AG20443 (cell line): Measurements from ENCODE around the gene SYTL3.
"Not testable (repeated sequence)": the region's sequence is repeated elsewhere in the genome, so short reads cannot be mapped to it uniquely, and the experiment has no call there.

Source experiments
- DNase-seq: peaks from one replicate; pipeline ENCODE4 v3.0.0; 2012; ENCODE audit warnings: low spot score, mixed read lengths

Gene SYTL3

DNA sequence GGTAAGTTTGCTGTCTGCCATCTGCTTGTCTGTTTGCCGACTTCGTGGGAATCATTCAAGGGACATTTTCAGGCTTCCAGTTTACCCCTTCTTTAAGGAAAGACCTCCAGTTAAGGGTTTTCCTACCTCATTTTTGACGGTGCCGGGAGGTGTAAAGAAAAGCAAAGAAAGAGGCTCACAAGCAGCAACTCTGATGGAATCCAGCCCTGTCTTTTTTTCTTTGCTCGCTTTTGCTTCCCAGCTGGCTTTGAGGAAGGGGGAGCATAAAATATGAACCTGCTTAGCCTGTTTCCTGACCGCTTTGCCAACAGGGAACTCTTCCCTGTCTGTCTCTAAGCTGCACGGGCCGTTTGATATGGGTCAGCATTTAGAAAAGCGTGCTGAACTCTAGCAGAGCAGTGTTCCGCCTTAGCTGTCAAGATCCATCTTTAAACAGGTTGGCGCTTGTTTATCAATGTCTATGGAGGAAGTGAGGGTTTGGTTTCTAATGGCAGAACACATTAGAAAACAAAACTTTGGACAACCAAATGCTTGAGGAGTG, 13.8 kb downstream of the SYTL3 start:
- no peak for DNase-seq

DNA sequence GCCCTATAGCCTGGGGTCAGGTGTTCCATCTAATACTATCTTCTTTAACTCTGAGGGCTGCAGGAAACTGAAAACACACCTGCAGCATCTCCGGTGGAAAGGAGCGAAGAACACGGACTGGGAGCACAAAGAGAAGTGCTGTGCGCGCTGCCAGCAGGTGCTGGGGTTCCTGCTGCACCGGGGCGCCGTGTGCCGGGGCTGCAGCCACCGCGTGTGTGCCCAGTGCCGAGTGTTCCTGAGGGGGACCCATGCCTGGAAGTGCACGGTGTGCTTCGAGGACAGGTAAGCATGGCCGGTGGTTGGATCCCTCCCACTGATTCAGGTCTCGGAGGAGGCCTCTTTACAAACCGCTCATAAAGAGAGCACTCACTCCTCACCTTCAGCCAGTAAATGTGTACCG, 15.5 kb downstream of the SYTL3 start:
- no peak for DNase-seq

DNA sequence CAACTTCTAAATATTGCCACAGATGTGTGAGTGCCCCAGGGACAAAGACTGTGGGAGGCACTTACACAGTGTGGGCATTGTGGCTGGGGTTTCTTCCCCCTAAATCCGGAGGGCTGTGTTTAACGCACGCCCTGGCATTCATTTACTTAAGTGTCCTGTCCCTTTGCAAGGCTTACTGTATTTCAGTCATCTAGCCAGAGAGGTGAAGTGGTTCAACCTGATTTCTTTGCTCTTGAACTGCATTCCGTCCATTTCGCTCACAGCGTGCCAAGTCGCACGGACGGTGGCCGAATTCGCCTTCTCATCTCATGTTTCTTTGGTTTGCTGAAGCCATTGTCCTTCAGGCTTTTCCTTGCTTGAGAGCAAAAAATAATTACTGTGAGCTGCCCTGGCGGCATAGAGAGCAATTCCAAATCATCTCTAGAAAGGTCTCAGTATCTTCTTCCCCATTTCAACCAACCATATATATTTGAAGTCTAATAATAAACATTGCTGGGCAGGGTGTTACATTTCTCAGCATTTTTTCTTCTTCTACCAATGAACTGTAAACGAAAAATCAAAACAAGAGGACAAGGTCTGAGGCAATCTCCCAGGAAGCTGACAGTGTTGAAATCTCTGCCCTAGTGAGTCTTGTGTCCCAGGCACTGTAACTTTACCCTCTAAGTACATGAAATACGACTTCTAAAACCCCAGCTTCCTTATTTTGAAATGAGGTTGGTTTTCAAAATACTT, 16.9 kb downstream of the SYTL3 start:
- peak; percentile 51 for DNase-seq

DNA sequence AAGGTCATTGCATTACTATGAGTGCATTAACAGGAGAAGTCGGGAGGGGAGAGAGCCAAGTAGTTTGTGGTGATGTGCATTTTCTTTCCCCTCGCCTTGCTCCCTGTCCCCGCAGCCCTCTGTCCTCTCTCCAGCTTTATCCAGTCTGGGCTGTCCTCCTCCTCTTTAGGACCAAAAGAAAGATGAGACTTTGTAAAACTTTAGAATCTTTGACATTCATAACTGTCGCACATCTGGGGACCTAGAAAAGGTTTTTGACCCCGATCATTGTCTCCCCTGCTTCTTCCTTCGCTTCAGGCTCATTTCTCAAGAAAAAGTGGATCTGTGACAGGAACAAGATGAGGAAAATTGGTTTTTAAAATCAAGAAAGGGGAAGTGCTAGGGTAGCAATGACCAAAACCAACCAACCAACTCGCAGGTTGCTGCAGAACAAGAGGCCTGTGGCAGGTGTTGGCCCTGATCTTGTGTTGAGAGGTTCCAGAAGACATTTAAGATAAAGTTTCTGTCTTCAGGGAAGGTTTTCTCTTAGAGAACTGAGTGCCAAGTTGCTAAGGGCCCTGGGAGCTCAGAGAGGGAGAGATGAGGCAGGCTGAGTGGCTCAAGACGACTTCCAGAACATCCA, 17.6 kb downstream of the SYTL3 start:
- DNase-seq, result no peak

DNA sequence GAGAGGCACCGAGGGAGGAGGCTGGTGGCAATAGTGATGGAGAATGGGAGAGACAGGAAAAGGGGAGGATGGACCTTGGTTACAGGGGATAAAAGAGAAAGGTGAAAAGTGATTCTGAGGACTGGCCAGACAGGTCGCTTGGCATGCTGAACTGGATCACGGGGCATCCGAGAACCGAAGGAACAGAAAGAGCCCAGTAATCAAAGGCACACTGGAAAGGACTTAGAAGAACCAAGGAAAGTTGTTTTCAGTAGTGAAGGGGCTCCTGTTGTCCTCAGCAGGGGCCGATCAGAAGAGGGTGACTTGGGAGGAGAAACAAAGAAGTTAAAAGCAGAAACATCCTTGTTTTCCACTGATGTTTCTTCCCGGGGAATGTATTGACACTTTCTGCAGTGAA, 18.9 kb downstream of the SYTL3 start:
- no peak for DNase-seq

DNA sequence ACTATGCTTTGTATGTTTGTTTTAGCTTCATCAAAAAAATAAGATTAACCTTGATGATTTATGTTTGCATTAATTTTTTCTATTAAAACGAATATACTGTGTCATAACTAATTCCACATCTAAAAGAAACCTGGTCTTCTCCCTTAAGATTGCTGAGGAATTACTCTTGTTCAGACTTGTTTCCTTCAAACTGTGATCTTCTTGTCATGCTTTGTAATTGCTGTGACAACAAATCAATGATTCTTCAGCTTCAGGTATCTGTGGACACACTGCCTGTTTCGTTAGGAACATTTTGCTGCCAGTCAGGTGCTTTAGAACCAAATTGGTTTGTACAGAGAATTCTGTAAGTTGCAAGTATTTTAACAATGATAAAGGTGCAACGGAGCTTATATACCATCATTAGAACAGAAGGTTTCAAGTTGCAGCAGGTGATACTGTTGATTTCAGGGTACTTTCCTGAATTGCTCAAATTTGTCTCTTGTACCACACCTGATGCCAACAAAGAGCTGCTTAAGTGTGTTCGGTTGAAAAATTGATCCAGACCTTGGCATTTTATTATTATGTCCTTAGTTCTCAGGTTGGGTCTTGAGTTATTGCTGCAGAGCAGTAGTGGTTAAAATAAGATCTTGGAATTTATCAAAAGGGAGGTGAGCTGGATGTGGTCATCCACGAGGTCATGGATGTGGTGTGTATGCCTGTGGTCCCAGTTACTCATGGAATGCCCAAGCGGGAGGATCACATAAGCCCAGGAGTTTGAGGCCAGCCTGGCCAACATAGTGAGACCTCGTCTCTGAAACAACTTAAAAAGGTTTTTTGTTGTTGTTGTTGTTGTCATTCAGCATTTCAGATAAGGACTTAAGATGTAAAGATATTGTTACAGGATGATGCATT, 19.5 kb downstream of the SYTL3 start:
- no peak for DNase-seq

DNA sequence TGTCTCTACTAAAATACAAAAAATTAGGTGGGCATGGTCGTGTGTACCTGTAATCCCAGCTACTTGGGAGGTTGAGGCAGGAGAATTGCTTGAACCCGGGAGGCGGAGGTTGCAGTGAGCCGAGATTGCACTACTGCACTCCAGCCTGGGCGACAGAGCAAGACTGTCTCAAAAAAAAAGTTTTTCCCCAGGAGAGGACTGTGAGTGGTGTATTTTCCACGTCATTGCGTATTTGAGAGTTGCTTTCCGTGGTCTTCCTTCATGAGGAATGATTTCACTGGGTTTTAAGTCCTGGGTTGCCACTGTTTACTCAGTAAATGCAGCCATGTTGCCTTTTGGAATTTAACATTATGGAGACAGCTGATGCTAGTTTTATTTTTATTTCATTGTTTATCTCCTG, 22.3 kb downstream of the SYTL3 start:
- DNase-seq, result not testable (repeated sequence)

DNA sequence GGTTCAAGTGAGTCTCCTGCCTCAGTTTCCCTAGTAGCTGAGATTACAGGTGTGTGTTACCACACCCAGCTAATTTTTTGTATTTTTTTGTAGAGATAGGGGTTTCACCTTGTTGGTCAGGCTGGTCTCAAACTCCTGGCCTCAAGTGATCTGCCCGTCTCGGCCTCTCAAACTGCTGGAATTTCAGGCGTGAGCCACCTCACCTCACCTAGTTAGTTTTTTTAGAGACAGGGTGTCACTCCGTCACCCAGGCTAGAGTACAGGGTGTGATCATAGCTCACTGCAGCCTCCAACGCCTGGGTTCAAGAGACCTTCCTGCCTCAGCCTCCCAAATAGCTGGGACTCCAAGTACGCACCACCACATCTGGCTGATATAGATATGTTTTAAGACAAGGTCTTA, 22.9 kb downstream of the SYTL3 start:
- no peak for DNase-seq

DNA sequence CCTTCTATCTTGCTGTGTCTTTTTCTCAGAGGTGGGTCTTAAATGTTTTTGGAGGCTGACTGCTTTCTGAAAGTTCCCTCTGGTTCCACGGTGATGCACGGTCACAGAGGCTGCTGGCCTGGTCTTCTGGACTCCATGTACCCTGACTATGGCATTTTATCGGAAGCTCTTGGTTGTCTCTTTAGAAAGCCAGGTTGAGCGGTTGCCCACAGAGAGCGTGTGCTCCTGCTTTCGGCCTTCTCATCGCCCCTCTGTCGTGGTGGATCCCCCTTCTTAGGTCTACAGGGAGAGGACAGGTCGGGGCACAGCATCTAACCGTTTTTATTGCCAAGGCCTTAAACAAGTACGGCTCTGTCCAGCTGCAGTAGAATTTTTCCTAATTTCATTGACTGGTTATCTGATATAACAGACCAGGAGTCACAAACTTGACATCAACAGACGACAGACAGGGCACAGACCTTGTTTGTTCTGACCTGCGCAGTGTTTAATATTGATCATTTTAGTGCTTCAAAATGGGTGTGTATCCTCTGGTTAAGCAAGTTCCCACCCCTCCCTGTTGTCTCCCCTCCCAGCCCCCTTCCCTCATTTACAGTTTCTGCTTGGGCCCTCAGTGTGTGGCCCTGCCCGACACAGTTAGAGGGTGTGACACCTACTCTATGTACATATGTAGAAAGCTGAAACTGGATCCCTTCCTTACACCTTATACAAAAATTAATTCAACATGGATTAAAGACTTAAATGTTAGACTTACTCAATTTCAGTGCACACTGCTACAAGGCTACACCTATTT, 24.7 kb downstream of the SYTL3 start:
- no peak for DNase-seq

DNA sequence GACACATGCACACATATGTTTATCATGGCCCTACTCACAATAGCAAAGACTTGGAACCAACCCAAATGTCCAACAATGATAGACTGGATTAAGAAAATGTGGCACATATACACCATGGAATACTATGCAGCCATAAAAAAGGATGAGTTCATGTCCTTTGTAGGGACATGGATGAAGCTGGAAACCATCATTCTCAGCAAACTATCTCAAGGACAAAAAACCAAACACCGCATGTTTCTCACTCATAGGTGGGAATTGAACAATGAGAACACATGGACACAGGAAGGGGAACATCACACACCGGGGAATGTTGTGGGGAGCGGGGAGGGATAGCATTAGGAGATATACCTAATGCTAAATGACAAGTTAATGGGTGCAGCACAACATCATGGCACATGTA, 27.2 kb downstream of the SYTL3 start:
- not testable (repeated sequence) for DNase-seq

DNA sequence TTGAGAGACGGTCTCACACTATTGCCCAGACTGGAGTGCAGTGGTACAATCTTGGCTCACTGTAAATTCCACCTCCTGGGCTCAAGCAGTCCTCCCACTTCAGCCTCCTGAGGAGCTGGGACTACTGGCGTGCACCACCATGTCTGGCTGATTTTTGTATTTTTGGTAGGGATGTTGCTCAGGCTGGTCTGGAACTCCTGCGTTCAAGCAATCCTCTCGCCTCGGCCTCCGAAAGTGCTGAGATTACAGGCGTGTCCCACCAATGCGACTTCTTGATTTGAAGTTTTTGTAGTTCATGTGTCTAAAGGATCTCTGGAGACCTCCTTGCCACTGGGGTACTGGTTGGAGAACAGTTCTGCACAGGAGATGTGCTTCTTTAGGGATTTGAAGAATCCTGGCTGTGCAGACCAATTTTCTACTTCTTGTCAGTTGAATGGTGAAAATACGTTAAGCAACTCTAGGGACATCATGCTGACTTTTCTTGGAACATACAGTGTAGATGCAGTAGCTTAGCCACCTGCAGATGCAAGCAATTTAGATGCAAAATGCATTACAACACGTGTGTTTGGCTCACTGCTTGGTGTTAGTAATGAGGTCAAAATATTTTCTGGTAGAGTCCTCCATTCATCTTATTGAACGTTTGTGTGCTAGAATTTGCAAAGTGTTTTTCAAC, 28.2 kb downstream of the SYTL3 start:
- DNase-seq, result no peak

DNA sequence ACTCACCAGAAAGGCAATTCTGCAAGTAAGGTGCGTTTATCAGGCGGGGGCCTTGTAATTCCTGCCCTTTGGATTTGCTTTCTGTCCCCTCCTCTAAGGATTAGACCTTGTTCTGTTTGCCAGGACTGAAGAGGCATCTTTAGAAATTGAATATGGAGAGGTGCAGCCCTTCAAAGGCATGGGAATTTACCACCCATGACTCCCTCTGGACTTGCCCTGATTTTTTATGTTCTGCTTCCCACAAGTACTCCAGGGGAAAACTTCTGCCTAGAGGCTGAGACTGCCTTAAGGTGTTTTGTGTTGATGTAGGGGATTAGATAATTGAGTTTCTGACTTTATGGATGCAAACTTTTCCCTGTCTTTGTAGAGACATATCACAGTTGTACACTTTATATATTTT, 30.2 kb downstream of the SYTL3 start:
- DNase-seq, result no peak

DNA sequence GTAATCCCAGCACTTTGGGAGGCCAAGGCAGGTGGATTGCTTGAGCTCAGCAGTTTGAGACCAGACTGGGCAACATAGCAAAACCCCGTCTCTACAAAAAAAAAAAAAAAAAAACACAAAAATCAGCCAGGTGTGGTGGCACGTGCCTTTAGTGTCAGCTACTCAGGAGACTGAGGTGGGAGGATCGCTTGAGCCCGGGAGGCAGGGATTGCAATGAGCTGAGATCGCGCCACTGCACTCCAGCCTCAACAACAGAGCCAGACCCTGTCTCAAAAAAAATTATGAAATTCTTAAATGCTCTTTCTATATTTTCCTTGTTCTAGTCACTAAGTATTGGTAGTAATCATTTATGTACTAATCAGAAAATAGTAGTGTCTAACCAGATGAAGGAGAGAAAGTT, 30.6 kb downstream of the SYTL3 start:
- DNase-seq, result no peak

DNA sequence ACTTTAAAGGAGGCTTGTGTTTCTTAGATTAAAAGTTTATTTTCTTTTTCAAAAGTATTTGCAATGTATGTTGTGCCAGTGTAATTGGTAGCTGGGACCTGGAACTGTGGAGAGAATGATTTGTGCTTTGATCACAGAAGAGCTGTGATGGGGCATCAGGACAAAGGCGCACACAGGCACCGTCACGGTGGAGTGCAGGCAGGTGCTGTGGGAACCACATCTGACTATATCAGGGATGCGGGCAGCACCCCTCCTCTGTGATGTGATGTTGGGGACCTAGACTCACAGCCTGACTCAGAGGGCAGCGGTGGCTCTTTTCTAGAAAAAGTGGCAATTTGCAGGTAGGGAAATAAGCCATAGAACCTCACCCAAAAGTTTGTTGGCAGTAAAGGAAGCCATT, 34.5 kb downstream of the SYTL3 start:
- no peak for DNase-seq

DNA sequence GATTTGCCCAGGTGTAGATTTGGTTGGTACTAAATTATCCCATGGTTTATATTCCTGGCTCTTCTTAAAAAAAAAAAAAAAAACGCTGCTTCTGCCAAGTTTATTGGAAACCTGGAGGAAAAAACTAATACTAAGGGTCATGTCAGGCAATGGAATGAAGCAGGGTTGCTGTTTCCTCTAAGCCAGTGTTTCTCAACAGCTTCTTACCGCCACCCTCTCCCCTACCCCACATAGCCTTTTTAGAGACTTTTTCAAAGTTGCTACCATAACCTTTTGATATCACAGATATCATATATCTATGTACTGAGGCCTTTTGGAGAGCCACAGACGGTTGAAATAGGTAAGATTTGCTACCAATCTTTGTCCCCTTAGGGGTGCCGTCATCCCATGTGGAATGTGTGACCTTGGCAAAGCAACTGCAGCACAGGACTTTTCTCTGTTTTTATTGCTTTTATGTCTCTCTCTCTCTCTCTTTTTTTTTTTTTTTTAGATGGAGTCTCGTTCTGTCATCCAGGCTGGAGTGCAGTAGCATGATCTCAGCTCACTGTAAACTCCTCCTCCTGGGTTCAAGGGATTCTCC, 35.0 kb downstream of the SYTL3 start:
- no peak for DNase-seq

DNA sequence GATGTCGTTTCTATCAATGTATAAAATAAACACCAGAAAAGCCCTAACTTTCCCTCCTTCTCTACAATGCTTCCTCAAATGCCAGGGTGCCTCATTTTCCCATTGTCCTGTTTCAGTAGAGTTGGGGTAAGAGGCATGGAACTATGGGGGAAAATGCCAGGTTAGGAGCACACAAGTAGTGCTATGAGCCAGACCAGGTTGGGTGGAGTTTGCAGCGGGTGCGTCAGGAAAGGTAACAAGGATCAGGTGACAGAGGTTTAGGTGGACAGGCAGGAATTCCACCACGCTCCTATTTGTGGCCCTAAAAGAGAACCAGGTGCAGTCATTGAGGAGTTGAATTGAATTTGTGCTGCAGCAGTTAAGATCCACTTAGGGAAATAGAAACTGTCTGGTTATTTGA, 36.5 kb downstream of the SYTL3 start:
- no peak for DNase-seq

DNA sequence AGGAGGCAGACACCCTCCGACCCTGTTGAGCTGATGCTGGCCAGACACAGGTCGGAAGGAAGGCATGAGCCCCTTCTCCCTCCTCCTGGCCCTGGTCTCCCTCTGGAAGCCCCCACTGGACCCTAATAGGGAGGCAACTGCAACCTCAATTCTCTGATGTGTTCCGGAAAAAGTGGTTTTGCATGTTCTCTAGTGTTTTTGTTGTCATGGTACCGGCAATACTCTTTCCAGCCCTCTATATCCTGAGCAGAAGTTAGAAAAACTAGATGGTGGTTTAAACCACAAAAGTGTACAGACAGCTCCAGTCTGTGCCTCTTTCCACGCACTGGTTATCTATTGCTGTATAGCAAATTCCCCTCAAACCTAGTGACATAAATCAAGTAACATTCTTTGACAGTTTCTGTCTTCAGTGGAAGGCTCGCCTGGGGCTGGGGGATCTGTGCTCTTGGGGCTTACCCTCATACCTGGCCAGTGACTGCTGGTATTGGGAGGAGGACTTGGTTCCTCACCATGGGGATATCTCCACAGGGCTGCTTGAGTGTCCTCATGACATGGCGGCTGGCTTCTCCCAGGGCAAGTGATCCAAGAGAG, 37.0 kb downstream of the SYTL3 start:
- DNase-seq, result no peak

DNA sequence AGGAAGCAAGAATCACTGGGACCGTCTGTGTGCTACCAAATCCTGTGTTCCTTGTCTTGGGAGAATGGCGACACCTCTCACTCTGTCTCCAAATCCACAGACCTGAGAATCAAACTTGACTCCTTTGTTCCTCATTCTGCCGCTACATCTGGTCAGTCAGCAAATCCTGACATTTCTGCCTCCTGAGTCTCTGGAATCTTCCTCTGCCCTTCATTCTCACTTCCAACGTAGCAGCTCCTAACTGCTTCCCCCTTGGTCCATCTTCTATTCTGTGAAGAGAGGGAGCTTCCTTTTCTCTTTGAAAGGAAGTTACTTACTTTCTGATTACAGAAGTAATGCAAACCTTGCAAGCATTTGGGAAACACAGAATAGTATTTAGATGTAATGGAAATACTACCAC, 37.7 kb downstream of the SYTL3 start:
- DNase-seq, result no peak

DNA sequence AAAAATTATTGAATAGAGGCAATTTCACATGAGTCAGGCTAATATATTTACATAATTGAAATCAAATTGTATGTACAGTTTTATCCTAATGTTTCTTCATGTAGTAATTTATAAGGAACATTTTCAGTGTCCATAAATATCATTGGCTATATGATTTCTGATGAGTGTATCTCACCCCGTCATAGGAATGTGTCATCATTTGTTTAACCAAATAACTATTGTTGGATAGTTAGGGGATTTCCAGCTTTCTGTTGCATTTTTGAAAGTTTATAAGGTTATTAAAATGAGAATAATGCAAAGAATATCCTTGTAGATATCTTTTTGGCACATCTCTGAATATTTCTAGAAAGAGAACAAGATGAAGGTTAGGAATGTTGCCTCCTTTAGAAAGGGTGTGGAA, 39.0 kb downstream of the SYTL3 start:
- no peak for DNase-seq

DNA sequence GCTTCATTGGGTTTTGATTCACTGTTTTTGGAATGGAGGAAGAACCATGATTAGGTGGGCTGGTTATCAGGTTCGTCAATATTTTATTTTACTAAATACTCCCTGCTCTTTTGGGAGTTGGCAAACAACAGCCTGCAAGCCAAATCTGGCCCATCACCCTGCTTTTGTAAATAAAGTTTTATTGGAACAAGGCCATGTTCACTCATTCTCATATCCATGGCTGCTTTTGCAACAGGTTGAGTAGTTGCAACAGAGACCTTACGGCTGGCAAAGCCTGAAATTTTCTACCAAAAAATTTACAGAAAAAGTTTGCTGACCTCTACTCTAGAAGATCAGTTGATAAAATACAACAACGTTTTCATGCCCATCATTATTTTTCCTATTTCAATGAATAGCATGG, 45.1 kb downstream of the SYTL3 start:
- DNase-seq, result no peak

DNA sequence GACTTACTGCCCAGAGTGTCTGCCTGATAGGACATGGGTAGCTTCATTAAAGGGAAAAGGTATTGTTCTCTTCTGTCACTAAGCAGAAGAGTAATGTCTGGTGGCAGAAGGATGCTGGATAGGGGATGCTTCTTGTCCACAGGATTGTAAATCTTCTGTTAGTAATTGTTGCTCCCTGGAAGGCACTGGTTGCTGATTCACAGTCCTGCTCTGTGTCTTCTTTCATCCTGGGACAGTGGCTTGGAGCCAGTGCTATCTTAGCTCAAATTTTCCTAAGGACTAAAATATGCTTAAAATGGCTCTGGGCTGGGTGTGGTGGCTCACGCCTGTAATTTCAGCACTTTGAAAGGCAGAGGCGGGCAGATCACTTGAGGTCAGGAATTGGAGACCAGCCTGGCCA, 48.0 kb downstream of the SYTL3 start:
- DNase-seq, result peak; percentile 84
